Fibroblast of pulmonary artery (primary cell): Measurements from ENCODE around the gene CEMP1.
A peak's percentile ranks its signal among the peaks of the same experiment; 100 is the strongest.
"Not testable (repeated sequence)": the region's sequence is repeated elsewhere in the genome, so short reads cannot be mapped to it uniquely, and the experiment has no call there.

Experiments used
- DNase-seq: peaks from one replicate; pipeline ENCODE4 v3.0.0-alpha.2; 2010; ENCODE audit warnings: low read depth
- H3K4me3 ChIP-seq: replicated peaks from 2 replicates; pipeline ENCODE4 v1.5.1; 2011; ENCODE audit warnings: low read depth, mild to moderate bottlenecking, control low read depth, low read length, moderate library complexity
- TF ChIP-seq, protein P1 (sequence below): IDR thresholded peaks from 2 replicates; pipeline ENCODE4 v1.5.1; 2011; ENCODE audit warnings: mild to moderate bottlenecking, control low read depth, low read length, inconsistent platforms; ENCODE audit errors: missing control alignments

Gene CEMP1

GRCh38 chr16:2533912-2534311, 2.7 kb upstream of the CEMP1 start:
- DNase-seq, result no peak
- TF ChIP-seq, protein P1, sequence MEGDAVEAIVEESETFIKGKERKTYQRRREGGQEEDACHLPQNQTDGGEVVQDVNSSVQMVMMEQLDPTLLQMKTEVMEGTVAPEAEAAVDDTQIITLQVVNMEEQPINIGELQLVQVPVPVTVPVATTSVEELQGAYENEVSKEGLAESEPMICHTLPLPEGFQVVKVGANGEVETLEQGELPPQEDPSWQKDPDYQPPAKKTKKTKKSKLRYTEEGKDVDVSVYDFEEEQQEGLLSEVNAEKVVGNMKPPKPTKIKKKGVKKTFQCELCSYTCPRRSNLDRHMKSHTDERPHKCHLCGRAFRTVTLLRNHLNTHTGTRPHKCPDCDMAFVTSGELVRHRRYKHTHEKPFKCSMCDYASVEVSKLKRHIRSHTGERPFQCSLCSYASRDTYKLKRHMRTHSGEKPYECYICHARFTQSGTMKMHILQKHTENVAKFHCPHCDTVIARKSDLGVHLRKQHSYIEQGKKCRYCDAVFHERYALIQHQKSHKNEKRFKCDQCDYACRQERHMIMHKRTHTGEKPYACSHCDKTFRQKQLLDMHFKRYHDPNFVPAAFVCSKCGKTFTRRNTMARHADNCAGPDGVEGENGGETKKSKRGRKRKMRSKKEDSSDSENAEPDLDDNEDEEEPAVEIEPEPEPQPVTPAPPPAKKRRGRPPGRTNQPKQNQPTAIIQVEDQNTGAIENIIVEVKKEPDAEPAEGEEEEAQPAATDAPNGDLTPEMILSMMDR, result no peak
- H3K4me3 ChIP-seq, result no peak overlapping the region

GRCh38 chr16:2533142-2533755, 2.0 kb upstream of the CEMP1 start:
- not testable (repeated sequence) for DNase-seq
- H3K4me3 ChIP-seq, result peak overlapping the region; percentile 65

DNA sequence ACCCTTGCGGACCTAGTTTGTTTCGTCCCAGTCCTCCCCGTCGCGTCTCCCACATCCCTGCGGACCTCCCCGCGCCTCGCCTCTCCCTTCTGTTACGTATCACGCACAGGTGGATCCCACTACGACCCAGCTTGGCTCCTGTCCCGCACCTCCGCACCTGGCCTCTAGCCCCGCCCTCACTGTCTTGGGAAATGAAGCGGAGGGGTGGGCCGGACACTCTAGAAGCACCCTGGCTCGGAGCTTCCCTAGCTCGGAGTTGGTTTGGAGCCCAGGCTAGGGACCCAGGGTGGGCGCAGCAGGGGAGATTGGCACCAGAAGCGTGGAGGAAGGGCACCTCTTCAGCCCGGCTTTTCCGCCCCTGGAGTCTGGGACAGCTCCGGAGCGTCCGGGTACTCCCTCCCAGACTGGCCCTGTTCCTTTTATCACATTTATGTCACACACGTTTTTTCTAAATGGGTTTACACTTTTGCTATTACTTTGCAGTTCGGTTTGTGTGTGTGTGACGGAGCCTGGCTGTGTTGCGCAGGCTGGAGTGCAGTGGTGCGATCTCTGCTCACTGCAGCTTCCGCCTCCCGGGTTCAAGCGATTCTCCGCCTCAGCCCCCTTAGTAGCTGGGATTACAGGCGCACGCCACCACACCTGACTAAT, 1.4 kb upstream of the CEMP1 start:
- DNase-seq, result peak; percentile 53
- H3K4me3 ChIP-seq, result peak overlapping the region; percentile 65
- TF ChIP-seq, protein P1, result no peak

DNA sequence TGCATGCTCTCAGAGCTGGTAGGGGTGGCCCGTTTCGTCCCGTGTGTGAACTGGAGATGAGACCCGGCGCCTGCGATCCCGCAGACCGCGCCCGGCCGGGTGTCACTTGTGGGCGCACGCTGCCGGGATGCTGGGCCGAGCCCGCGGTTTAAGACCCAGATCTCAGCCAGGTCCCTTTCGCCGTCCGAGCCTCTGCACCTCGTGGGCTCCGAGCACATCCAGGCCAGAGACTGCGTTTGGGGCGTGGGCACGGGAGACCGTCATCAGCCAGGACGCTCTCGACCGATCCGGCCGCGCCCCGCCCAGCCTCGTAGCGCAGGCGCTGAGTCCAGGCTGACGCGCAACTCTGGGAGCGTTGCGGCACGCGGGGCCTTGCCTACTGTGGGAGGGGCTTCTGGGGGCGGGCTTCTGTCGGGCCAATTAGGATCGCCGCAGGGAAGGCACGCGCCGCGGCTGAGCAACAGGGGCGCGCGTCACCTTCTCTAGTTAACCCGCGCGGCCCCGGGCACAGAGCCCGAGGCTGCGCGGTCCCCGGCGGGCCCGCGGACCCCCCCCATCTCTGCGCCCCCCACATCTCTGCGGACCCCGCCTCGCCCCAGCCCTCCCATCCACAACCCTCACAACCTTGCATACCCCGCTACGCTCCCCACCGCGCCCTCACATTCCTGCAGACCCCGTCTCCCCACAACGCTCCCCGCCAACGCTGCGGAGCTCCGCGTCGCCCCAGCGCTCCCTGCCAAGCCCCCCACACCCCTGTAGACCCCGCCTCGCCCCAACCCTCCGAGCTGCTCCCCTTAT, 687 bp upstream of the CEMP1 start:
- TF ChIP-seq, protein P1, result no peak
- H3K4me3 ChIP-seq, result peak overlapping the region; percentile 65

GRCh38 chr16:2530629-2531318, 434 bp downstream of the CEMP1 start:
- DNase-seq, result no peak
- TF ChIP-seq, protein P1, result no peak
- no peak overlapping the region for H3K4me3 ChIP-seq

More for the DNA sequence above, 687 bp upstream of the CEMP1 start:
- peak; percentile 97 for DNase-seq

- TF ChIP-seq, protein P1, result no peak
Observed at GRCh38 chr16:2529961-2530628, 1.1 kb downstream of the CEMP1 start.

More at GRCh38 chr16:2529961-2530628, 1.1 kb downstream of the CEMP1 start:
- no peak for DNase-seq
- H3K4me3 ChIP-seq, result no peak overlapping the region
